K562 (cell line): ENCODE data around the gene CRYBB1. TPM values are rescaled to one million over a fixed set of nuclear protein-coding genes. Genes with fewer than 3 reads are reported as not detected.
A peak's percentile ranks its signal among the peaks of the same experiment; 100 is the strongest.

Experiments used
- CBX1 ChIP-seq: sonication (generic); IDR thresholded peaks from 2 replicates; pipeline ENCODE4 v1.6.1; 2016; ENCODE audit warnings: antibody characterized with exemption, low read depth, mild to moderate bottlenecking
- DNMT1 ChIP-seq: fragments of 450-650 bp; IDR thresholded peaks from 2 replicates; pipeline ENCODE4 v1.6.1; 2016; ENCODE audit warnings: antibody characterized with exemption, mild to moderate bottlenecking
- EP400 ChIP-seq: fragments of 450-650 bp; IDR thresholded peaks from 2 replicates; pipeline ENCODE4 v1.6.1; 2017; ENCODE audit warnings: antibody characterized with exemption, mild to moderate bottlenecking, moderate library complexity
- FOXJ2 ChIP-seq: fragments of 200-800 bp; sonication (Bioruptor generic); IDR thresholded peaks from 2 replicates; pipeline ENCODE4 v1.6.1; 2016; ENCODE audit warnings: missing genetic modification characterization, missing compliant biosample characterization
- GTF3C2 ChIP-seq: IDR thresholded peaks from 3 replicates; pipeline ENCODE4 v1.6.1; 2011; ENCODE audit warnings: borderline replicate concordance, mild to moderate bottlenecking, moderate library complexity; ENCODE audit not compliant: insufficient read length; ENCODE audit errors: extremely low read depth
- HLTF ChIP-seq: fragments of 450-650 bp; IDR thresholded peaks from 2 replicates; pipeline ENCODE4 v1.6.1; 2016
- NCOA2 ChIP-seq, 2 experiments: fragments of 450-650 bp; IDR thresholded peaks; 2 replicates each; pipeline ENCODE4 v1.6.1; 2018; ENCODE audit warnings: mild to moderate bottlenecking in 2 of 2, moderate library complexity in 1 of 2; ENCODE audit not compliant: partially characterized antibody in 2 of 2
- NCOR1 ChIP-seq: fragments of 450-650 bp; IDR thresholded peaks from 2 replicates; pipeline ENCODE4 v1.6.1; 2016; ENCODE audit warnings: mild to moderate bottlenecking, moderate library complexity
- NEUROD1 ChIP-seq: fragments of 150-350 bp; IDR thresholded peaks from 2 replicates; pipeline ENCODE4 v1.6.1; 2014; ENCODE audit warnings: borderline replicate concordance, low read length, low read depth; ENCODE audit not compliant: partially characterized antibody
- REST ChIP-seq, 2 experiments: fragments of 450-650 bp; formaldehyde crosslinking in 1 of 2; IDR thresholded peaks; 2 replicates each; pipeline versions ENCODE4 v1.4.0 to v1.6.1; 2014 to 2020; ENCODE audit warnings: mild to moderate bottlenecking in 2 of 2, borderline replicate concordance in 1 of 2, low read depth in 1 of 2
- XRCC3 ChIP-seq: fragments of 450-650 bp; IDR thresholded peaks from 2 replicates; pipeline ENCODE4 v1.6.1; 2017; ENCODE audit warnings: mild to moderate bottlenecking, moderate library complexity
- ZNF175 ChIP-seq: fragments of 200-800 bp; sonication (Bioruptor generic); IDR thresholded peaks from 2 replicates; pipeline ENCODE4 v1.6.1; 2016; ENCODE audit warnings: low read depth, mild to moderate bottlenecking, missing genetic modification characterization, missing compliant biosample characterization
- ZNF512 ChIP-seq: IDR thresholded peaks from 2 replicates; pipeline ENCODE4 v1.6.1; 2016; ENCODE audit warnings: missing genetic modification characterization, missing compliant biosample characterization
- ZSCAN29 ChIP-seq: fragments of 450-650 bp; IDR thresholded peaks from 2 replicates; pipeline ENCODE4 v1.6.1; 2017
- polyA plus RNA-seq, 8 experiments: library from polyadenylated mRNA; depleted of rRNA in 4 of 8; stranded (reverse) in 5 of 8; unstranded in 3 of 8; fragments of >200 nt; fragmentation: Nextera tagmentation in 2 of 8; fragmentation: Illumina TruSeq in 1 of 8; extraction: Ambion mirVana in 2 of 8; extraction: Trizol in 1 of 8; gene quantifications; 2 replicates each; pipeline versions ENCODE4 v1.2.1 to v1.2.3, GENCODE V29; 2011 to 2014; ENCODE audit warnings: inconsistent platforms in 1 of 8, missing spikeins in 1 of 8
- total RNA-seq, 7 experiments: library from RNA; depleted of rRNA in 6 of 7; stranded (reverse); fragments of >200 nt in 6 of 7; fragmentation: Illumina TruSeq in 2 of 7; extraction: Trizol in 2 of 7; gene quantifications; 2 replicates each; pipeline versions ENCODE4 v1.2.1 to v1.2.3, GENCODE V29; 2011 to 2021; ENCODE audit warnings: low replicate concordance in 1 of 7

Gene CRYBB1
- total and polyA plus RNA-seq, 9 of the 15 experiments (the other 6 are each of a cell fraction or from before 2014, with no cell fraction given) = 0.16 to 0.45 (median 0.33) TPM; not detected in 2

GRCh38 chr22:26632422-26633155 is 14.8 kb upstream of the CRYBB1 start (continued):
- TF ChIP-seq REST (IDR thresholded peaks at IDR 0.05; ENCODE audit: borderline replicate concordance) (peak; percentile 23; the same call in 1 of the 2 replicates), REST (CRISPR knock-in tag; IDR thresholded peaks at IDR 0.05; ENCODE audit: low read depth) (no peak), NEUROD1 (peak; percentile 91), GTF3C2 (no peak), EP400 (peak; percentile 57), FOXJ2 (peak; percentile 80), ZNF512 (tag) (no peak), CBX1 (no peak), DNMT1 (no peak), ZSCAN29 (no peak), HLTF (0 out of 2 replicates have a peak, but pooled peaks have one; percentile 9), NCOR1 (peak; percentile 93), XRCC3 (no peak), NCOA2 (IDR thresholded peaks at IDR 0.05; ENCODE audit: partially characterized antibody in 2 of 2) (peak in 1 of 2 experiments; percentile 37), ZNF175 (CRISPR knock-in tag) (peak; percentile 70; the same call in 1 of the 2 replicates)
